B cell (primary cell): ENCODE data around the gene EIF4E2. TPM values are rescaled to one million over a fixed set of nuclear protein-coding genes. Genes with fewer than 3 reads are reported as not detected.

ENCODE experiments used
- ATAC-seq: fragments of 200-7000 bp; cut with Tn5 transposase; one replicate; pipeline ENCODE4 v1.10.0; 2021; ENCODE audit warnings: low read depth, mild to moderate bottlenecking, moderate number of reproducible peaks, moderate library complexity
- CTCF ChIA-PET: fragments of 350-600 bp; sonication (Branson Sonifier 250); formaldehyde crosslinking; loops from one replicate; lab custom pipeline; 2021; ENCODE audit warnings: antibody characterized with exemption, inconsistent platforms; lab: Charles Lee
- POLR2A ChIA-PET: fragments of 350-600 bp; sonication (Branson Sonifier 250); formaldehyde crosslinking; loops from one replicate; lab custom pipeline; 2021; ENCODE audit warnings: antibody characterized with exemption; lab: Charles Lee
- DNase-seq: peaks from one replicate; pipeline ENCODE4 v3.0.0; 2013
- H2AFZ ChIP-seq: 2 replicates; pipeline ENCODE4 v1.6.1; 2012; ENCODE audit warnings: mild to moderate bottlenecking, low read depth, low read length; ENCODE audit not compliant: insufficient read depth, poor library complexity, severe bottlenecking
- H3K27ac ChIP-seq, 2 donors: 1 replicate in 1 of 2; 2 replicates in 1 of 2; pipeline ENCODE4 v1.5.1; 2012 to 2013; ENCODE audit warnings: low read length in 2 of 2, mild to moderate bottlenecking in 2 of 2, moderate library complexity in 1 of 2
- H3K27me3 ChIP-seq, 4 experiments: fragments of 200-600 bp in 1 of 4; sonication (generic) in 1 of 4; replicated peaks in 1 of 4; 1 replicate in 2 of 4; 2 replicates in 2 of 4; pipeline versions ENCODE4 v1.6.1 to v1.7.0; 2013 to 2016; ENCODE audit warnings: low read length in 3 of 4, mild to moderate bottlenecking in 2 of 4, mixed read lengths in 1 of 4, moderate library complexity in 1 of 4; ENCODE audit not compliant: insufficient read depth in 4 of 4, control insufficient read depth in 3 of 4; ENCODE audit errors: control extremely low read depth in 1 of 4
- H3K36me3 ChIP-seq, 2 experiments: replicated peaks in 1 of 2; 1 replicate in 1 of 2; 2 replicates in 1 of 2; pipeline versions ENCODE4 v1.6.1 to v1.7.1; 2013; ENCODE audit warnings: low read length in 1 of 2; ENCODE audit not compliant: insufficient read depth in 2 of 2, control insufficient read depth in 1 of 2; ENCODE audit errors: control extremely low read depth in 1 of 2, extremely low read depth in 1 of 2
- H3K4me1 ChIP-seq, 2 donors: fragments of 200-600 bp in 1 of 2; sonication (generic) in 1 of 2; 1 replicate in 1 of 2; 2 replicates in 1 of 2; pipeline versions ENCODE4 v1.5.1 to v1.6.1; 2013 to 2017; ENCODE audit warnings: low read length in 2 of 2; ENCODE audit not compliant: control insufficient read depth in 2 of 2, insufficient read depth in 2 of 2
- H3K4me2 ChIP-seq: replicated peaks from 2 replicates; pipeline ENCODE3; 2012; ENCODE audit warnings: mild to moderate bottlenecking, low read depth, low read length; ENCODE audit not compliant: poor library complexity, severe bottlenecking
- H3K4me3 ChIP-seq, 5 experiments: fragments of 200-600 bp in 1 of 5; sonication (generic) in 1 of 5; 1 replicate in 3 of 5; 2 replicates in 2 of 5; pipeline versions ENCODE4 v1.5.1 to v1.7.0; 2011 to 2016; ENCODE audit warnings: low read length in 4 of 5, mild to moderate bottlenecking in 4 of 5, low read depth in 2 of 5, control low read depth in 1 of 5, moderate library complexity in 1 of 5; ENCODE audit not compliant: insufficient read depth in 1 of 5; ENCODE audit errors: control extremely low read depth in 1 of 5, extremely low read depth in 1 of 5
- H3K79me2 ChIP-seq: fragments of 200-600 bp; sonication (generic); one replicate; pipeline ENCODE4 v1.6.0; 2016; ENCODE audit warnings: low read length; ENCODE audit not compliant: control insufficient read depth, insufficient read depth
- H3K9ac ChIP-seq: fragments of 200-600 bp; sonication (generic); 2 replicates; pipeline ENCODE4 v1.6.1; 2017; ENCODE audit warnings: mild to moderate bottlenecking, low read length, moderate library complexity
- H3K9me3 ChIP-seq, 3 donors: one replicate each; pipeline versions ENCODE4 v1.6.1 to v1.7.1; 2013; ENCODE audit warnings: low read length in 2 of 3; ENCODE audit not compliant: control insufficient read depth in 2 of 3, insufficient read depth in 1 of 3; ENCODE audit errors: control extremely low read depth in 1 of 3
- H4K20me1 ChIP-seq: 2 replicates; pipeline ENCODE4 v1.6.0; 2012; ENCODE audit warnings: mild to moderate bottlenecking, low read length; ENCODE audit not compliant: insufficient read depth, control insufficient read depth, poor library complexity, severe bottlenecking
- H3K27ac Mint-ChIP-seq: one replicate; pipeline ENCODE4 v1.8.0; 2021; ENCODE audit warnings: mixed read lengths
- H3K27me3 Mint-ChIP-seq: one replicate; pipeline ENCODE4 v1.8.0; 2021; ENCODE audit warnings: mixed read lengths
- H3K4me1 Mint-ChIP-seq: one replicate; pipeline ENCODE4 v1.8.0; 2021; ENCODE audit warnings: mixed read lengths
- H3K4me3 Mint-ChIP-seq: one replicate; pipeline ENCODE4 v1.8.0; 2021; ENCODE audit warnings: mixed read lengths
- H3K9me3 Mint-ChIP-seq: one replicate; pipeline ENCODE4 v1.8.0; 2022; ENCODE audit warnings: mixed read lengths; ENCODE audit not compliant: insufficient read depth
- EZH2 ChIP-seq: IDR thresholded peaks from 2 replicates; pipeline ENCODE4 v1.6.1; 2012; ENCODE audit warnings: borderline replicate concordance, low read depth, mild to moderate bottlenecking, moderate library complexity, low read length; ENCODE audit not compliant: insufficient read depth, poor library complexity, severe bottlenecking
- WGBS: methylation state at CpG from one replicate; pipeline ENCODE4 v1.1.5; 2013; ENCODE audit warnings: missing lambda C conversion rate; ENCODE audit not compliant: insufficient coverage; 5-methylcytosine and 5-hydroxymethylcytosine counted together
- intact Hi-C: fragments of 100-400 bp; cut with micrococcal nuclease; formaldehyde crosslinking; loops from one replicate; pipeline ENCODE4 v1.10.0; 2022
- polyA plus RNA-seq: library from polyadenylated mRNA; depleted of rRNA; stranded (reverse); fragments of >200 nt; gene quantifications from 2 replicates; pipeline ENCODE4 v1.2.3, GENCODE V29; 2012
- total RNA-seq, 2 donors: library from RNA; stranded (reverse); fragments of 120-200 nt in 1 of 2; gene quantifications; 1 replicate in 1 of 2; 2 replicates in 1 of 2; pipeline versions ENCODE4 v1.2.3 to v1.2.4, GENCODE V29; 2013 to 2022
- TF ChIP-seq, protein P1 (sequence below): fragments of 200-600 bp; IDR thresholded peaks from one replicate; pipeline ENCODE4 v1.8.0; 2022; ENCODE audit warnings: antibody characterized with exemption, mild to moderate bottlenecking

Gene EIF4E2
- total and polyA plus RNA-seq, 2 donors (not counting 1 experiment from before 2014, with no cell fraction given) = 17.9 to 67.0 TPM

DNA sequence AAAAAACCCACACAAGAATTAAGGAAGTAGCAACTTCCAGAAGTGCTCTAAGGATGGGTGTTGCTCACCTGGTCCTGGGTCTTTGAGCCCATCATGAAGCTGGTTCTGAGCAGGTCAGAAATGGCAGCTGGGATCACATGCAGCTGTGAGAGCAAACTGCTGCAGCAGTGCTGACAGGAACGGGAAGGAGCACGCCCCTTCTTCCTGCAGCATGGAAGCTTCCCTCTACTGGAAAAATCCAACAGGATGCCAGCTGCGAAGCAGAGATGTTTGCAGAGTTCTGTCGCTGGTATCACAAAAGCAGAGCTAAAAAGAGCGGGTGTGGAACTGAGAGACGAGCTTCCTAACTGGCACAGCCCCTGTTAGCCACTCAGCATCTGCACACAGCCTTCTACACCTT, 33.7 kb downstream of the EIF4E2 start:
- no peak for ATAC-seq
- H3K9me3 ChIP-seq = peaks cover 0 to 4% (median 0%) of the 10 kb centered on the region in 3 donors
- intact Hi-C loops = no loop called here
- no peaks in the 10 kb centered on the region for H3K27me3 Mint-ChIP-seq
- H3K79me2 ChIP-seq = no peaks in the 10 kb centered on the region
- H3K4me1 ChIP-seq = no peaks in the 10 kb centered on the region
- H3K27ac Mint-ChIP-seq = no peak overlapping the region
- no peaks in the 10 kb centered on the region for H4K20me1 ChIP-seq
- H3K27me3 ChIP-seq = no peaks in the 10 kb centered on the region
- no peaks in the 10 kb centered on the region for H3K9me3 Mint-ChIP-seq
- H3K27ac ChIP-seq = no peak overlapping the region
- no peak overlapping the region for H3K9ac ChIP-seq
- no peak overlapping the region for H2AFZ ChIP-seq
- no peak for DNase-seq
- ChIA-PET POLR2A (no interaction called here), CTCF (interaction anchor here (0.8 kb wide), 1 partner anchor 11 kb away, joined by 3 read pairs; no protein-coding TSS in a partner anchor)
- no peak overlapping the region for H3K4me3 Mint-ChIP-seq
- TF ChIP-seq, protein P1, sequence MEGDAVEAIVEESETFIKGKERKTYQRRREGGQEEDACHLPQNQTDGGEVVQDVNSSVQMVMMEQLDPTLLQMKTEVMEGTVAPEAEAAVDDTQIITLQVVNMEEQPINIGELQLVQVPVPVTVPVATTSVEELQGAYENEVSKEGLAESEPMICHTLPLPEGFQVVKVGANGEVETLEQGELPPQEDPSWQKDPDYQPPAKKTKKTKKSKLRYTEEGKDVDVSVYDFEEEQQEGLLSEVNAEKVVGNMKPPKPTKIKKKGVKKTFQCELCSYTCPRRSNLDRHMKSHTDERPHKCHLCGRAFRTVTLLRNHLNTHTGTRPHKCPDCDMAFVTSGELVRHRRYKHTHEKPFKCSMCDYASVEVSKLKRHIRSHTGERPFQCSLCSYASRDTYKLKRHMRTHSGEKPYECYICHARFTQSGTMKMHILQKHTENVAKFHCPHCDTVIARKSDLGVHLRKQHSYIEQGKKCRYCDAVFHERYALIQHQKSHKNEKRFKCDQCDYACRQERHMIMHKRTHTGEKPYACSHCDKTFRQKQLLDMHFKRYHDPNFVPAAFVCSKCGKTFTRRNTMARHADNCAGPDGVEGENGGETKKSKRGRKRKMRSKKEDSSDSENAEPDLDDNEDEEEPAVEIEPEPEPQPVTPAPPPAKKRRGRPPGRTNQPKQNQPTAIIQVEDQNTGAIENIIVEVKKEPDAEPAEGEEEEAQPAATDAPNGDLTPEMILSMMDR = no peak
- H3K36me3 ChIP-seq = peaks cover 0 to 32% of the 10 kb centered on the region in 2 experiments
- no peak overlapping the region for H3K4me2 ChIP-seq
- 95% methylated on average over 5 of the region's 6 CpGs for WGBS
- H3K4me3 ChIP-seq = no peak overlapping the region
- peaks cover 3% of the 10 kb centered on the region for H3K4me1 Mint-ChIP-seq

DNA sequence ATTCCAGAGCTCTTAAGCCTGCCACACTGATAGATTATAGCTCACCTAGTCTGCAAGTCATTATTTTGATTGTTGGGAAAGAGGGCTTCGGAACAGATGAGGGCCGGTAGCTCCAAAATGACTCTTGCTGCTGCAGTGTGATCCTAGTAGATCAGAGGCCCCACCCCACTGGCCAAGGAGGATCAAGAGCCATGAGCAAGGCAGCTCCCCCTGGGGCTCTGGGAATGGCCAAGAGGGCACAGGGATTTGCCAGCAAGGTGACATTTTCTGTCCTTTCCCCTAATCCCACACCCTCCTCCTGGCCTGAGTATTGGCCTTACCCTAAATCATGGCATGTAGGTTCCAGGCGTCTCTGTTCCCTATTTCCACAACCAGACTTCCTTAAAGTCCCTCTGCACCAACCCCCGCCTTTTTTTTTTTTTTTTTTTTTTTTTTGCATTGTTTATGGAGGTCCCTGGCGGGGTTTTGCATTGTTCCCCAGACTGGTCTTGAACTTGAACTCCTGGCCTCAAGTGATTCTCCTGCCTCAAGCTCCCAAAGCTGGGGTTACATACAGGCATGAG, 36.5 kb downstream of the EIF4E2 start:
- ChIA-PET CTCF (interaction anchor here (1.1 kb wide), 1 partner anchor 16 kb away, joined by 3 read pairs; no protein-coding TSS in a partner anchor), POLR2A (no interaction called here)
- Histone ChIP-seq H3K4me1 (no peaks in the 10 kb centered on the region), H3K4me2 (no peak overlapping the region), H3K27ac (no peak overlapping the region), H4K20me1 (no peaks in the 10 kb centered on the region), H3K9me3 (peaks cover 0 to 4% (median 0%) of the 10 kb centered on the region in 3 donors), H3K36me3 (peaks cover 0 to 16% of the 10 kb centered on the region in 2 experiments), H3K79me2 (no peaks in the 10 kb centered on the region), H3K4me3 (no peak overlapping the region), H2AFZ (no peak overlapping the region), H3K9ac (no peak overlapping the region), H3K27me3 (no peaks in the 10 kb centered on the region)
- no peak overlapping the region for H3K4me3 Mint-ChIP-seq
- ATAC-seq (no peak), DNase-seq (no peak)
- no peaks in the 10 kb centered on the region for H3K9me3 Mint-ChIP-seq
- no peaks in the 10 kb centered on the region for H3K27me3 Mint-ChIP-seq
- WGBS = 89% methylated on average over 3 of the region's 5 CpGs
- no peaks in the 10 kb centered on the region for H3K4me1 Mint-ChIP-seq
- intact Hi-C loops = no loop called here
- H3K27ac Mint-ChIP-seq = no peak overlapping the region
- TF ChIP-seq, protein P1 = no peak
- no peak for TF ChIP-seq EZH2
